Vagina (tissue), 2 donors: ENCODE data around the gene TMEM269.

ENCODE experiments used
- CTCF ChIP-seq, 3 experiments: fragments of 450-650 bp in 2 of 3; fragments of 200-600 bp in 1 of 3; sonication (generic) in 1 of 3; IDR thresholded peaks; one replicate each; pipeline ENCODE4 v1.5.1; 2017 to 2019; ENCODE audit warnings: antibody characterized with exemption in 3 of 3, mild to moderate bottlenecking in 2 of 3, moderate library complexity in 2 of 3
- POLR2A ChIP-seq, 2 donors: fragments of 450-650 bp; IDR thresholded peaks; one replicate each; pipeline ENCODE4 v1.6.1; 2017; ENCODE audit warnings: antibody characterized with exemption in 2 of 2, mild to moderate bottlenecking in 2 of 2, moderate library complexity in 2 of 2
- POLR2AphosphoS5 ChIP-seq, 2 donors: sonication (generic); formaldehyde crosslinking; IDR thresholded peaks; one replicate each; pipeline ENCODE4 v1.9.0; 2017; ENCODE audit warnings: antibody characterized with exemption in 2 of 2, mild to moderate bottlenecking in 2 of 2, low read depth in 1 of 2; ENCODE audit not compliant: insufficient read depth in 1 of 2

DNA sequence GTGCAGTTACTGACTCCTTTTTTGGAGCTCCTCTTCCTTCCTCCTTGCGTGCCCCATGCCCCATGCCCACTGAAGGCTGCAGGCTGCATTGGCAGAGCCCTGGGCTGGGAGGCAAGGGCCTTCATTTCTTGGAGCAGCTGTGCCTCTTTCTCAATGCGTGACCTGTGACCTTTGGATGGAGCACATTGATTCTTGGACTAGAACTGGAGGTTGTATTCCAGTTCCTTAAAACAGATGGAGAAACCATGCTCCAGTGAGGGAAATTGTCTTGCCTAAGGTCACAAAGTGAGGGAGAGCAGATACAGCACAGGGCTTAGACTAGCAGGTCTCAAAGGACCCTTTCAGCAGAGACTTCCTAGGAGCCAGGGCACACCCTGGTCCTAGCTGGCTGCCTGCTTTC lies 9.0 kb downstream of the TMEM269 start:
- no peak for TF ChIP-seq POLR2A (IDR thresholded peaks at IDR 0.05)
- TF ChIP-seq CTCF (IDR thresholded peaks at IDR 0.05), result no peak
- no peak for TF ChIP-seq POLR2AphosphoS5 (IDR thresholded peaks at IDR 0.05; ENCODE audit: insufficient read depth in 1 of 2, low read depth in 1 of 2)
